HEK293 (cell line): ENCODE measurements around the gene NR0B2.

Experiments used
- EGR2 ChIP-seq: fragments of 450-650 bp; formaldehyde crosslinking; IDR thresholded peaks from 2 replicates; pipeline ENCODE4 v1.5.1; 2016; ENCODE audit warnings: low read depth, missing biosample characterization, missing genetic modification characterization
- GFI1B ChIP-seq: fragments of 450-650 bp; formaldehyde crosslinking; IDR thresholded peaks from 2 replicates; pipeline ENCODE4 v1.5.1; 2016; ENCODE audit warnings: missing biosample characterization, missing genetic modification characterization
- GLIS1 ChIP-seq: fragments of 450-650 bp; formaldehyde crosslinking; IDR thresholded peaks from 2 replicates; pipeline ENCODE4 v1.5.1; 2016; ENCODE audit warnings: missing biosample characterization, missing genetic modification characterization
- KLF1 ChIP-seq: fragments of 450-650 bp; formaldehyde crosslinking; IDR thresholded peaks from 2 replicates; pipeline ENCODE4 v1.5.1; 2016; ENCODE audit warnings: missing biosample characterization, missing genetic modification characterization
- KLF10 ChIP-seq: fragments of 450-650 bp; IDR thresholded peaks from 2 replicates; pipeline ENCODE4 v1.5.1; 2018; ENCODE audit warnings: missing biosample characterization, mild to moderate bottlenecking, missing genetic modification characterization
- KLF9 ChIP-seq: fragments of 450-650 bp; formaldehyde crosslinking; IDR thresholded peaks from 2 replicates; pipeline ENCODE4 v1.5.1; 2016; ENCODE audit warnings: missing biosample characterization, missing genetic modification characterization, low read depth
- SP2 ChIP-seq: fragments of 450-650 bp; formaldehyde crosslinking; IDR thresholded peaks from 2 replicates; pipeline ENCODE4 v1.5.1; 2016; ENCODE audit warnings: missing biosample characterization, missing genetic modification characterization
- ZBTB17 ChIP-seq: fragments of 450-650 bp; formaldehyde crosslinking; IDR thresholded peaks from 2 replicates; pipeline ENCODE4 v1.5.1; 2016; ENCODE audit warnings: missing biosample characterization, missing genetic modification characterization
- ZFHX2 ChIP-seq: fragments of 450-650 bp; formaldehyde crosslinking; conservative IDR thresholded peaks from 2 replicates; pipeline ENCODE4 v1.5.1; 2016; ENCODE audit warnings: missing biosample characterization, missing genetic modification characterization
- ZNF155 ChIP-seq: fragments of 450-650 bp; formaldehyde crosslinking; IDR thresholded peaks from 2 replicates; pipeline ENCODE4 v1.5.1; 2016; ENCODE audit warnings: missing biosample characterization, missing genetic modification characterization
- ZNF184 ChIP-seq: fragments of 450-650 bp; IDR thresholded peaks from 2 replicates; pipeline ENCODE4 v1.5.1; 2018; ENCODE audit warnings: missing biosample characterization, mild to moderate bottlenecking, missing genetic modification characterization
- ZNF2 ChIP-seq: fragments of 450-650 bp; formaldehyde crosslinking; IDR thresholded peaks from 2 replicates; pipeline ENCODE4 v1.5.1; 2016; ENCODE audit warnings: missing biosample characterization, missing genetic modification characterization
- ZNF324 ChIP-seq: fragments of 450-650 bp; formaldehyde crosslinking; IDR thresholded peaks from 2 replicates; pipeline ENCODE4 v1.5.1; 2016; ENCODE audit warnings: missing biosample characterization, missing genetic modification characterization
- ZNF341 ChIP-seq: fragments of 450-650 bp; formaldehyde crosslinking; IDR thresholded peaks from 2 replicates; pipeline ENCODE4; 2016; ENCODE audit warnings: low read depth, missing biosample characterization, missing genetic modification characterization
- ZNF366 ChIP-seq: fragments of 450-650 bp; formaldehyde crosslinking; conservative IDR thresholded peaks from 2 replicates; pipeline ENCODE4 v1.5.1; 2016; ENCODE audit warnings: missing biosample characterization, missing genetic modification characterization
- ZNF549 ChIP-seq: fragments of 450-650 bp; IDR thresholded peaks from 2 replicates; pipeline ENCODE4 v1.5.1; 2018; ENCODE audit warnings: missing biosample characterization, missing genetic modification characterization, mild to moderate bottlenecking, inconsistent platforms, moderate library complexity
- ZNF621 ChIP-seq: fragments of 450-650 bp; formaldehyde crosslinking; IDR thresholded peaks from 2 replicates; pipeline ENCODE4 v1.5.1; 2017; ENCODE audit warnings: missing biosample characterization, missing genetic modification characterization
- ZSCAN23 ChIP-seq: fragments of 450-650 bp; formaldehyde crosslinking; IDR thresholded peaks from 2 replicates; pipeline ENCODE4 v1.5.1; 2016; ENCODE audit warnings: missing biosample characterization, missing genetic modification characterization
- ZXDB ChIP-seq: fragments of 450-650 bp; formaldehyde crosslinking; IDR thresholded peaks from 2 replicates; pipeline ENCODE4 v1.5.1; 2016; ENCODE audit warnings: missing biosample characterization, missing genetic modification characterization
- TF ChIP-seq, protein P1 (sequence below): fragments of 450-650 bp; formaldehyde crosslinking; IDR thresholded peaks from 2 replicates; pipeline ENCODE4 v1.5.1; 2016; ENCODE audit warnings: missing biosample characterization, missing genetic modification characterization, borderline replicate concordance
- TF ChIP-seq, protein P2 (sequence below): fragments of 450-650 bp; formaldehyde crosslinking; IDR thresholded peaks from 2 replicates; pipeline ENCODE4 v1.5.1; 2016; ENCODE audit warnings: missing biosample characterization, missing genetic modification characterization
- TF ChIP-seq, protein P3 (sequence below): fragments of 450-650 bp; formaldehyde crosslinking; IDR thresholded peaks from 2 replicates; pipeline ENCODE4 v1.5.1; 2016; ENCODE audit warnings: missing biosample characterization, missing genetic modification characterization, low read depth
- TF ChIP-seq, protein P4 (sequence below): fragments of 450-650 bp; formaldehyde crosslinking; IDR thresholded peaks from 2 replicates; pipeline ENCODE4 v1.5.1; 2016; ENCODE audit warnings: missing biosample characterization, missing genetic modification characterization
- TF ChIP-seq, protein P5 (sequence below): fragments of 450-650 bp; formaldehyde crosslinking; IDR thresholded peaks from 2 replicates; pipeline ENCODE4 v1.5.1; 2016; ENCODE audit warnings: missing biosample characterization, missing genetic modification characterization

Gene NR0B2

DNA sequence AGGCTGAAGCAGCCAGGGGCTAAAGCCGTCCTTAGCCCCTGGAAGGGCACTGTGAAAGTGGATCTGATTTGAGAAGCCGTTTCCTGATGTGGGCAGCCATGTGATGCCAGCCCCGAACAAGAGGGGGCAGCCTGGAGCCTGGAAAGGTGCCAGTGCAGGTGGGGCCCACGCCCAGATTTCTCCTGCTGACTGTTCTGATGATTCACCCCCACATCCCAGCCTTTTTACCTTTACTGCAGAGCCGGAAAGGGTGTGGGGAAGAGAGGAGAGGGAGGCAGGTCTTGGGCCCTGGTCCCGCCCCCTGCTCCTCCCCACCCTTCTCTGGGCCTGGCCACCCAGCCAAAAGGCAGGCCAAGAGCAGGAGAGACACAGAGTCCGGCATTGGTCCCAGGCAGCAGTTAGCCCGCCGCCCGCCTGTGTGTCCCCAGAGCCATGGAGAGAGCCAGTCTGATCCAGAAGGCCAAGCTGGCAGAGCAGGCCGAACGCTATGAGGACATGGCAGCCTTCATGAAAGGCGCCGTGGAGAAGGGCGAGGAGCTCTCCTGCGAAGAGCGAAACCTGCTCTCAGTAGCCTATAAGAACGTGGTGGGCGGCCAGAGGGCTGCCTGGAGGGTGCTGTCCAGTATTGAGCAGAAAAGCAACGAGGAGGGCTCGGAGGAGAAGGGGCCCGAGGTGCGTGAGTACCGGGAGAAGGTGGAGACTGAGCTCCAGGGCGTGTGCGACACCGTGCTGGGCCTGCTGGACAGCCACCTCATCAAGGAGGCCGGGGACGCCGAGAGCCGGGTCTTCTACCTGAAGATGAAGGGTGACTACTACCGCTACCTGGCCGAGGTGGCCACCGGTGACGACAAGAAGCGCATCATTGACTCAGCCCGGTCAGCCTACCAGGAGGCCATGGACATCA, 50.7 kb downstream of the NR0B2 start, which contains the start of gene SFN (continued):
- TF ChIP-seq, protein P1, sequence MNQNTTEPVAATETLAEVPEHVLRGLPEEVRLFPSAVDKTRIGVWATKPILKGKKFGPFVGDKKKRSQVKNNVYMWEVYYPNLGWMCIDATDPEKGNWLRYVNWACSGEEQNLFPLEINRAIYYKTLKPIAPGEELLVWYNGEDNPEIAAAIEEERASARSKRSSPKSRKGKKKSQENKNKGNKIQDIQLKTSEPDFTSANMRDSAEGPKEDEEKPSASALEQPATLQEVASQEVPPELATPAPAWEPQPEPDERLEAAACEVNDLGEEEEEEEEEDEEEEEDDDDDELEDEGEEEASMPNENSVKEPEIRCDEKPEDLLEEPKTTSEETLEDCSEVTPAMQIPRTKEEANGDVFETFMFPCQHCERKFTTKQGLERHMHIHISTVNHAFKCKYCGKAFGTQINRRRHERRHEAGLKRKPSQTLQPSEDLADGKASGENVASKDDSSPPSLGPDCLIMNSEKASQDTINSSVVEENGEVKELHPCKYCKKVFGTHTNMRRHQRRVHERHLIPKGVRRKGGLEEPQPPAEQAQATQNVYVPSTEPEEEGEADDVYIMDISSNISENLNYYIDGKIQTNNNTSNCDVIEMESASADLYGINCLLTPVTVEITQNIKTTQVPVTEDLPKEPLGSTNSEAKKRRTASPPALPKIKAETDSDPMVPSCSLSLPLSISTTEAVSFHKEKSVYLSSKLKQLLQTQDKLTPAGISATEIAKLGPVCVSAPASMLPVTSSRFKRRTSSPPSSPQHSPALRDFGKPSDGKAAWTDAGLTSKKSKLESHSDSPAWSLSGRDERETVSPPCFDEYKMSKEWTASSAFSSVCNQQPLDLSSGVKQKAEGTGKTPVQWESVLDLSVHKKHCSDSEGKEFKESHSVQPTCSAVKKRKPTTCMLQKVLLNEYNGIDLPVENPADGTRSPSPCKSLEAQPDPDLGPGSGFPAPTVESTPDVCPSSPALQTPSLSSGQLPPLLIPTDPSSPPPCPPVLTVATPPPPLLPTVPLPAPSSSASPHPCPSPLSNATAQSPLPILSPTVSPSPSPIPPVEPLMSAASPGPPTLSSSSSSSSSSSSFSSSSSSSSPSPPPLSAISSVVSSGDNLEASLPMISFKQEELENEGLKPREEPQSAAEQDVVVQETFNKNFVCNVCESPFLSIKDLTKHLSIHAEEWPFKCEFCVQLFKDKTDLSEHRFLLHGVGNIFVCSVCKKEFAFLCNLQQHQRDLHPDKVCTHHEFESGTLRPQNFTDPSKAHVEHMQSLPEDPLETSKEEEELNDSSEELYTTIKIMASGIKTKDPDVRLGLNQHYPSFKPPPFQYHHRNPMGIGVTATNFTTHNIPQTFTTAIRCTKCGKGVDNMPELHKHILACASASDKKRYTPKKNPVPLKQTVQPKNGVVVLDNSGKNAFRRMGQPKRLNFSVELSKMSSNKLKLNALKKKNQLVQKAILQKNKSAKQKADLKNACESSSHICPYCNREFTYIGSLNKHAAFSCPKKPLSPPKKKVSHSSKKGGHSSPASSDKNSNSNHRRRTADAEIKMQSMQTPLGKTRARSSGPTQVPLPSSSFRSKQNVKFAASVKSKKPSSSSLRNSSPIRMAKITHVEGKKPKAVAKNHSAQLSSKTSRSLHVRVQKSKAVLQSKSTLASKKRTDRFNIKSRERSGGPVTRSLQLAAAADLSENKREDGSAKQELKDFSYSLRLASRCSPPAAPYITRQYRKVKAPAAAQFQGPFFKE: no peak
- TF ChIP-seq EGR2 (tag by site-specific recombination): 0 out of 2 replicates have a peak, but pooled peaks have one; percentile 31
- TF ChIP-seq, protein P2, sequence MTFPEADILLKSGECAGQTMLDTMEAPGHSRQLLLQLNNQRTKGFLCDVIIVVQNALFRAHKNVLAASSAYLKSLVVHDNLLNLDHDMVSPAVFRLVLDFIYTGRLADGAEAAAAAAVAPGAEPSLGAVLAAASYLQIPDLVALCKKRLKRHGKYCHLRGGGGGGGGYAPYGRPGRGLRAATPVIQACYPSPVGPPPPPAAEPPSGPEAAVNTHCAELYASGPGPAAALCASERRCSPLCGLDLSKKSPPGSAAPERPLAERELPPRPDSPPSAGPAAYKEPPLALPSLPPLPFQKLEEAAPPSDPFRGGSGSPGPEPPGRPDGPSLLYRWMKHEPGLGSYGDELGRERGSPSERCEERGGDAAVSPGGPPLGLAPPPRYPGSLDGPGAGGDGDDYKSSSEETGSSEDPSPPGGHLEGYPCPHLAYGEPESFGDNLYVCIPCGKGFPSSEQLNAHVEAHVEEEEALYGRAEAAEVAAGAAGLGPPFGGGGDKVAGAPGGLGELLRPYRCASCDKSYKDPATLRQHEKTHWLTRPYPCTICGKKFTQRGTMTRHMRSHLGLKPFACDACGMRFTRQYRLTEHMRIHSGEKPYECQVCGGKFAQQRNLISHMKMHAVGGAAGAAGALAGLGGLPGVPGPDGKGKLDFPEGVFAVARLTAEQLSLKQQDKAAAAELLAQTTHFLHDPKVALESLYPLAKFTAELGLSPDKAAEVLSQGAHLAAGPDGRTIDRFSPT (tag by site-specific recombination): peak; percentile 23; the same call in 1 of the 2 replicates
- TF ChIP-seq ZNF2 (tag by site-specific recombination): no peak
- TF ChIP-seq, protein P3, sequence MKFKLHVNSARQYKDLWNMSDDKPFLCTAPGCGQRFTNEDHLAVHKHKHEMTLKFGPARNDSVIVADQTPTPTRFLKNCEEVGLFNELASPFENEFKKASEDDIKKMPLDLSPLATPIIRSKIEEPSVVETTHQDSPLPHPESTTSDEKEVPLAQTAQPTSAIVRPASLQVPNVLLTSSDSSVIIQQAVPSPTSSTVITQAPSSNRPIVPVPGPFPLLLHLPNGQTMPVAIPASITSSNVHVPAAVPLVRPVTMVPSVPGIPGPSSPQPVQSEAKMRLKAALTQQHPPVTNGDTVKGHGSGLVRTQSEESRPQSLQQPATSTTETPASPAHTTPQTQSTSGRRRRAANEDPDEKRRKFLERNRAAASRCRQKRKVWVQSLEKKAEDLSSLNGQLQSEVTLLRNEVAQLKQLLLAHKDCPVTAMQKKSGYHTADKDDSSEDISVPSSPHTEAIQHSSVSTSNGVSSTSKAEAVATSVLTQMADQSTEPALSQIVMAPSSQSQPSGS (tag by site-specific recombination): no peak
- TF ChIP-seq GFI1B: peak; percentile 62; the same call in 1 of the 2 replicates
- peak; percentile 45; the same call in 1 of the 2 replicates for TF ChIP-seq KLF9 (tag by site-specific recombination)
- TF ChIP-seq ZNF184 (tag by site-specific recombination): peak; percentile 46; the same call in 1 of the 2 replicates
- peak; percentile 77 for TF ChIP-seq SP2
- peak; percentile 31; the same call in 1 of the 2 replicates for TF ChIP-seq ZBTB17 (tag by site-specific recombination)
- TF ChIP-seq, protein P4, sequence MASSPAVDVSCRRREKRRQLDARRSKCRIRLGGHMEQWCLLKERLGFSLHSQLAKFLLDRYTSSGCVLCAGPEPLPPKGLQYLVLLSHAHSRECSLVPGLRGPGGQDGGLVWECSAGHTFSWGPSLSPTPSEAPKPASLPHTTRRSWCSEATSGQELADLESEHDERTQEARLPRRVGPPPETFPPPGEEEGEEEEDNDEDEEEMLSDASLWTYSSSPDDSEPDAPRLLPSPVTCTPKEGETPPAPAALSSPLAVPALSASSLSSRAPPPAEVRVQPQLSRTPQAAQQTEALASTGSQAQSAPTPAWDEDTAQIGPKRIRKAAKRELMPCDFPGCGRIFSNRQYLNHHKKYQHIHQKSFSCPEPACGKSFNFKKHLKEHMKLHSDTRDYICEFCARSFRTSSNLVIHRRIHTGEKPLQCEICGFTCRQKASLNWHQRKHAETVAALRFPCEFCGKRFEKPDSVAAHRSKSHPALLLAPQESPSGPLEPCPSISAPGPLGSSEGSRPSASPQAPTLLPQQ (tag by site-specific recombination): peak; percentile 100
- TF ChIP-seq ZNF621 (tag by site-specific recombination): no peak
- TF ChIP-seq, protein P5, sequence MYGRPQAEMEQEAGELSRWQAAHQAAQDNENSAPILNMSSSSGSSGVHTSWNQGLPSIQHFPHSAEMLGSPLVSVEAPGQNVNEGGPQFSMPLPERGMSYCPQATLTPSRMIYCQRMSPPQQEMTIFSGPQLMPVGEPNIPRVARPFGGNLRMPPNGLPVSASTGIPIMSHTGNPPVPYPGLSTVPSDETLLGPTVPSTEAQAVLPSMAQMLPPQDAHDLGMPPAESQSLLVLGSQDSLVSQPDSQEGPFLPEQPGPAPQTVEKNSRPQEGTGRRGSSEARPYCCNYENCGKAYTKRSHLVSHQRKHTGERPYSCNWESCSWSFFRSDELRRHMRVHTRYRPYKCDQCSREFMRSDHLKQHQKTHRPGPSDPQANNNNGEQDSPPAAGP (tag by site-specific recombination): peak; percentile 44
- peak; percentile 28; the same call in 1 of the 2 replicates for TF ChIP-seq ZNF341
- peak; percentile 87 for TF ChIP-seq ZNF366 (tag by site-specific recombination)
- TF ChIP-seq KLF1: peak; percentile 93
- peak; percentile 81 for TF ChIP-seq KLF10 (tag by site-specific recombination)
- peak; percentile 56 for TF ChIP-seq GLIS1 (tag by site-specific recombination)
- peak; percentile 56; the same call in 1 of the 2 replicates for TF ChIP-seq ZNF324 (tag by site-specific recombination)
- peak; percentile 34; the same call in 1 of the 2 replicates for TF ChIP-seq ZXDB
- no peak for TF ChIP-seq ZNF549
- TF ChIP-seq ZFHX2: peak; percentile 59; the same call in 1 of the 2 replicates
- TF ChIP-seq ZNF155 (tag by site-specific recombination): no peak
- TF ChIP-seq ZSCAN23 (tag by site-specific recombination): 0 out of 2 replicates have a peak, but pooled peaks have one; percentile 19
- TF ChIP-seq, all 188 proteins: peak for 31
